Stimulated activated CD4-positive, alpha-beta T cell treated with anti-CD3 and anti-CD28 coated beads, Interleukin-1b, Interleukin-23, amount 100 ng/mL, for 1 hour (primary cell): ENCODE results near the gene FBXW8.
A peak's percentile ranks its signal among the peaks of the same experiment; 100 is the strongest.

Experiments used
- DNase-seq, 2 donors: peaks; one replicate each; pipeline ENCODE4 v3.0.0-alpha.2; 2020; ENCODE audit warnings: low read depth in 2 of 2

Gene FBXW8

GRCh38 chr12:116887244-116887643 lies 23.5 kb upstream of the FBXW8 start:
- DNase-seq, result no peak

DNA sequence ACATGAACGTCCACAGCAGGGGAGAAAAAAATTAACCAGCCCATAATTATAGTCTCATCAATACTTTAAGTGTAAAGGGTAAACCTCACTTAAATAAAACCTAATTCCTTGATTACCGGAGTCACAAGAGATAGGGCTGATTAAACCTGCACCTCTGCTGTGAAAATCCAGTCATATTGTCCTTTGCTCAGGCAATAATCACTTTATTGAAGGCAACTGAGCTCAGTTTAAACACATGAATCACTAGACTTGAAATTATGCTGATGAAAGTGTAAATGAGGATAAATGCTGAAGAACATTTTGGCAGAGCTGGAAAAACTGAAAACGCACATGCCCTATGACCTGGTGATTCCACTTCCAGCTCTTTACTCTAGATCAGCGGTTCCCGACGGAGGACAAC lies 22.9 kb upstream of the FBXW8 start:
- DNase-seq, result no peak

GRCh38 chr12:116890330-116890729 lies 20.4 kb upstream of the FBXW8 start:
- no peak for DNase-seq

- no peak for DNase-seq
These were observed 19.7 kb upstream of the FBXW8 start for GRCh38 chr12:116891019-116891418.

DNA sequence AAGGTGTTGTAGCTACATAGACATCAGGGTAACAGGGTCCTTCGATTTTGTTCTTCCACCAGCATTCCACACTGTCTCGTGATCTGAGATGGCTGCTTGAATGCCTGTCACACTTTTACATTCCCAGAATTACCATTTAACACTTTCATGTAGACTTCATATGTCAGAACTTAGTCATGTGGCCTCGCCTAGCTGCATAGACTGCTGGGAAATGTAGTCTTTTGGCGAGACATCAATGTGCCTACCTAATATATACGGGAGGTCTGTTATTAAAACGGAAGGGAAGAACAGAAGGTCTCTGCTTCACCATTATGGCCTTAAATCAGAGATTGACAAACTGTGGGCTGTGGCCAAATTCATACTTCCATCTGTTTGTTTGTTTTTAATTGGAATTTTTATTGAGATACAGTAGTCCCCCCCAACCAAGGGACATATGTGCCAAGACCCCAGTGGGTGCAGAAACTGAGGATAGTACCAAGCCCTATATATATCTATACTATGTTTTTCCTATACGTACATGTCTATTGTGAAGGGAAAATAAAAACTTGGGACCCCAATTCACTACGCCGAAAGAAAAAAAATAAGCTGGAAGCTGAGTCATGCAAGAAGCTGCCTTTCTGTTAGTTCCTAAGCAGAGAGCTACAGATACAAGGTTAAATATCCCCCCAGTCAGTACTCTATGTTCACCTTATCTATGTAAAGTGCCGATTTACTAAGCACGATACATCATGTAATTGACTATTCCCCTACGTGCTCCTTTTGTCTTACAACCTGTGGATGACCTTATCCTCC lies 18.2 kb upstream of the FBXW8 start:
- no peak for DNase-seq

DNA sequence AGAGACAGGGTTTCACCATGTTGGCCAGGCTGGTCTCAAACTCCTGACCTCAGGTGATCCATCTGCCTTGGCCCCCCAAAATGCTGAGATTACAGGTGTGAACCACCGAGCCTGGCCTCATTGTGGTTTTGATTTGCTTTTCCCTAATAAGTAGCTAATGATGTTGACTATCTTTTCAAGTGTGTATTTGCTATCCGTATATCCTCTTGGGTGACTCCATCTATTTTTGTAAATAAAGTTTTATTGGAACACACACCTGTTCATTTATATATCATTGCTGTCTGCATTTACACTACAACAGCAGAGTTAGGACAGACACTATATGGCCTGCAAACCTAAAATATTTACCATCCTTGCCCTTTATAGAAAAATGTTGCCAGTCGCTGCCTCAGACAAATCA lies 15.8 kb upstream of the FBXW8 start:
- DNase-seq, result no peak

- DNase-seq, result no peak
These were observed 14.3 kb upstream of the FBXW8 start for GRCh38 chr12:116896411-116896924.

DNA sequence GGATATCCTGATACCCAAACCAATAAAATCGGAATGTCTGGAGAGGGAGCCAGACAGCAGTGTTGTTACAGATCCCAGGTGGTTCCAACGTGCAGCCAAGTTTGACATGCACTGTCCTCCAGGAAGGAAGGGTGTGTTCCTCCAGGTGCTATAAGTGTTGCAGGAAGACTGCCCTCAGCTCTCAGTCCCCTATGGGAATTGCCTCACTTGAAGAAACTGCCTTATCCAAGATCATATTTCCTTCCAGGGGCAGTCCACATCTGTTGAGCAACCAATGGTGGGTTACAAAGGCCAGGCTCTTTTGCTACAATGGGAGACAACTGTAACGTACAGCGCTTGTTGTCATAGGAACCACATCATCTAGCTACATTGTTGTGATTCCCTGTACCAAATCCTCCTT lies 13.3 kb upstream of the FBXW8 start:
- no peak for DNase-seq

GRCh38 chr12:116898669-116899068 lies 12.1 kb upstream of the FBXW8 start:
- no peak for DNase-seq

DNA sequence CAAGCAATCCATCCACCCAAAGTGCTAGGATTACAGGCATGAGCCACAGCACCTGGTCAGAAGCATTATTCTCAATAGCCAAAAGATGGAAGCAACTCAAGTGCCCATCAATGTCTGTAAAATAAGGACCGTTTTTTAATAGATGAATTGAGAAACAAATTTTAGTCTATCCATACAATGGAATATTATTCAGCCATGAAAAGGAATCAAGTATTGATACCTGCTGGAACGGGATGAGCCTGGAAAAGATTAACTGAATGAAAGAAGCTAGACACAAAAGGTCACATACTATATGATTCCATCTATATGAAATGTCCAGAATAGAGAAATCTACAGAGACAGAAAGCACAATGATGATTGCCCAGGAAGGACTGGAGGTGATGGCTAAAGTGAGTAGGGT lies 9.1 kb upstream of the FBXW8 start:
- no peak for DNase-seq

DNA sequence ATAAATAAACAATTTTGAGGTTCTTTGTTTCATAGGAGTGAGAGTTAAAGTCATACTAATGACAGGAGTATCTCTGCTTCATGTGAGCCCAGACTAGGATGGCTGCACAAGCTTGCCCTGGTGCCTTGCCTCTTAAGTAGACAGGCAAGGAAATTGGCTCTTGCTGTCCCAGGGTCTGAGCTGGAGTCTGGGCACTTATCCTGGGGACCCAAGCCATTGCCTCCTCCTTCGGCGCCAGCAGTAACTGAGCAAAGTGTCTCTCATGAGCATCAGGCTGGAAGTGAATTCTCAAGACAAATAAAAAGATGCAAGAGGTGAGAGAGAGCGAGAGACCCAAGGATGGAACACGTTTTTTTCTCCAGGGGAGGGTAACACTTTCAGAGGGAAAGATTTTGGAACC lies 6.9 kb upstream of the FBXW8 start:
- DNase-seq, result no peak

- DNase-seq, result no peak
These were observed 4.5 kb upstream of the FBXW8 start for GRCh38 chr12:116906285-116906684.

DNA sequence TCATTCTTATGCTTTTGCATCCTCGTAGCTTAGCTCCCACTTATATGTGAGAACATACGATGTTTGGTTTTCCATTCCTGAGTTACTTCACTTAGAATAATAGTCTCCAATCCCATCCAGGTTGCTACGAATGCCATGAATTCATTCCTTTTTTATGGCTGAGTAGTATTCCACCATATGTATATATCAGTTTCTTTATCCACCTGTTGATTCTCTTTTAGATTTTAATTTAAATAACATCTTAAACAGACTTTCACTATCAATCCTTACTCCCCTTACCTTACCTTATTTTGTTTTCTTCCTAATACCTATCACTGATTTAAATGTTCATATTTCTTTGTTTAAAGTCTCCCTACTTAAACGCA lies 488 bp upstream of the FBXW8 start:
- DNase-seq, result no peak

DNA sequence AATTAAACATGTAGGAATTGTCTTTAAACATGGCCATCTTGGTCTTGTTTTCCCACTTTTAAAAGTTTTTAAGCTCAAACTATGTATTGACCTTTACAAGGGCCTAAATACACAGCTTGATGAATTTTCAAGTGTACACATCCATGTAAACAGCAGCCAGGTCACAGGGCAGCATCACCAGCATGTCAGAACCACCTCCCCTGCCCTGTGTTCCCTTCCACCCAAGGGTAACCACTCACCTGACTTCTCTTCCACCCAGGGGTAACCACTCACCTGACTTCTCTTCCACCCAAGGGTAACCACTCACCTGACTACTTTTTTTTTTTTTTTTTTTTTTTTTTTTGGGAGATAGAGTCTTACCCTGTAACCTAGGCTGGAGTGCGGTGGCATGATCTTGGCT lies 4.6 kb downstream of the FBXW8 start:
- no peak for DNase-seq

- no peak for DNase-seq
These were observed 5.4 kb downstream of the FBXW8 start for GRCh38 chr12:116916122-116916521.

- DNase-seq, result peak in 1 of 2 donors; percentile 7
These were observed 6.0 kb downstream of the FBXW8 start for GRCh38 chr12:116916714-116917114.

DNA sequence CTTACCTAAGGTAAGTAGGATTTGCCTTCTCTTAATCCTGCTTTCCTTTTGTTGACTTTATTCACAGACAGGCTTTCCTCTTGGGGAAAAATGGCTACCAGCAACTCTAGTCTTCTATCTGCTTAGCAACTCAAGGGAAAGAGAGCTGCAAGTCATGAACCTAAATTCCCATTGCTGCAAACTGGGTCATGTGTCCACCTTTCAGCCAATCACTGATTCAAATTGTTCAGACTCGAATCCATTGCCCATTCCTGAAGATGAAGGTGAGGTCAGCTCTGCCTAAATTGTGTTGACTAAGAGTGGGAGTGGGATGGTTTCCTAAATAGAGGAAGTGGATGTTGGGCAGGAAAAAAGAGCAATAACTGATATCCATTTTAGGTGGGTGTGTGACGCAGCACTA lies 7.7 kb downstream of the FBXW8 start:
- DNase-seq, result no peak

GRCh38 chr12:116919247-116919661 lies 8.5 kb downstream of the FBXW8 start:
- DNase-seq, result no peak

DNA sequence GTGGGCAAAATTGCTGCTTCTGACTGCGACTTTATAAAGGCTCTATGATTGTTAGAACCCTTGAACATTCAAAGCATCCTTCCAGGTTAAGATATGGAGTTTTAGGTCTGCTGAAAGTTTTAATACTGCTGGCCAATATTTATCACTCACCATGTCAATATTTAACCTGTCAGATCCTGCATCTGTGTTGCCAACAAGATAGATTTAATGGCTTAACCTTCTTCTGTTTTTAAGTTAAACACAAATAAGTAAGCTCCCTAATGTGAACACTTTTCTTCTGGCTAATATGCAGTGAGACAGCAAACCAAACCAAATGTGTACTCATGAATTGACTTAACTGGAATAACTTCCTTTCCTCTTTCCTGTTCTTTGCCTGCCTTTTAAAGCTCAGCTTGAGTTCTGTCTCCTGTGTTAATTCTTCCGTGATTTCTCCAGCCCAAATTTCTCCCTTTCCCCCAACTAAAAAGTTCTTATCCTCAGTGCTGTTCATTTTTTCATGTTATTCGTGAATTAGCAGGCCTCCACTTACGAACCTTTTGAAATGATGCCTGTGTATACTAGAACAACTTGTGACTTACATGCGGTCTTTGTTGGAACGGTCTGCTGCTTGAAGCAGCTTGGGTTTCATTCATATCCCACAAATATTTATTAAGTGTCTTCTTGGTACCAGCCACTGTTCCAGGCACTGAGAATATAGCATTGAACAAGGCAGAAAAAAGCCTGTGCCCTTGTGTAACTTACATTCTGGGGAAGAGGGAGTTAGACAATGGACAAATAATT lies 9.1 kb downstream of the FBXW8 start:
- no peak for DNase-seq

- DNase-seq, result no peak
These were observed 10.2 kb downstream of the FBXW8 start for GRCh38 chr12:116920939-116921338.

- no peak for DNase-seq
These were observed 11.6 kb downstream of the FBXW8 start for GRCh38 chr12:116922194-116922897.
